HUDEP-2 (cell line): ENCODE results near the gene NKAIN4.

ENCODE experiments used
- DNase-seq, 76 experiments: peaks; one replicate each; lab custom pipeline; 2025; ENCODE audit not compliant: unreplicated experiment in 76 of 76; lab: John Stamatoyannopoulos, UW

Gene NKAIN4

GRCh38 chr20:63258781-63259180 is 4.5 kb upstream of the NKAIN4 start:
- DNase-seq: no peak

- DNase-seq: no peak
These were observed 3.4 kb upstream of the NKAIN4 start for GRCh38 chr20:63257629-63258028.

- DNase-seq: no peak
These were observed 2.7 kb upstream of the NKAIN4 start for GRCh38 chr20:63256954-63257353.

- no peak for DNase-seq
These were observed 1.9 kb upstream of the NKAIN4 start for GRCh38 chr20:63255931-63256704.

GRCh38 chr20:63254606-63255384 is 532 bp upstream of the NKAIN4 start:
- DNase-seq: no peak

GRCh38 chr20:63253438-63254231 is 628 bp downstream of the NKAIN4 start:
- no peak for DNase-seq

- no peak for DNase-seq
These were observed 1.2 kb downstream of the NKAIN4 start for GRCh38 chr20:63253065-63253437.

- DNase-seq: no peak
These were observed 2.0 kb downstream of the NKAIN4 start for GRCh38 chr20:63252284-63252711.

- peak in 24 of 76 experiments; percentile 4 to 48 (median 26) for DNase-seq
These were observed 2.9 kb downstream of the NKAIN4 start for GRCh38 chr20:63251350-63251749.

- no peak for DNase-seq
These were observed 4.4 kb downstream of the NKAIN4 start for GRCh38 chr20:63249891-63250290.

GRCh38 chr20:63248835-63249591 is 5.2 kb downstream of the NKAIN4 start:
- no peak for DNase-seq

- DNase-seq: no peak
These were observed 6.5 kb downstream of the NKAIN4 start for GRCh38 chr20:63247671-63248228.

- DNase-seq: peak in 1 of 76 experiments; percentile 7
These were observed 7.6 kb downstream of the NKAIN4 start for GRCh38 chr20:63246490-63247288.

- no peak for DNase-seq
These were observed 9.8 kb downstream of the NKAIN4 start for GRCh38 chr20:63244468-63244867.

- no peak for DNase-seq
These were observed 10.5 kb downstream of the NKAIN4 start for GRCh38 chr20:63243604-63244247.

GRCh38 chr20:63242736-63243135 is 11.5 kb downstream of the NKAIN4 start:
- DNase-seq: no peak

GRCh38 chr20:63241272-63241671 is 13.0 kb downstream of the NKAIN4 start:
- no peak for DNase-seq

- no peak for DNase-seq
These were observed 14.3 kb downstream of the NKAIN4 start for GRCh38 chr20:63240004-63240403.

GRCh38 chr20:63239431-63239830 is 14.8 kb downstream of the NKAIN4 start:
- no peak for DNase-seq
